Fibroblast of skin of left biceps (primary cell): ENCODE data around the gene IL17RC.

Experiments
- DNase-seq, 2 experiments: peaks; one replicate each; pipeline ENCODE4 v3.0.0-alpha.2; 2013; ENCODE audit warnings: low read depth in 2 of 2

The IL17RC gene

GRCh38 chr3:9946112-9947024 lies 29.5 kb downstream of the IL17RC start:
- DNase-seq: peak; percentile 64 to 73

GRCh38 chr3:9947025-9947995 lies 30.4 kb downstream of the IL17RC start:
- no peak for DNase-seq

GRCh38 chr3:9948586-9948985 lies 31.7 kb downstream of the IL17RC start:
- no peak for DNase-seq

GRCh38 chr3:9949115-9949514 lies 32.2 kb downstream of the IL17RC start:
- DNase-seq: no peak

- DNase-seq: no peak
These were observed 32.7 kb downstream of the IL17RC start for GRCh38 chr3:9949626-9950025.

DNA sequence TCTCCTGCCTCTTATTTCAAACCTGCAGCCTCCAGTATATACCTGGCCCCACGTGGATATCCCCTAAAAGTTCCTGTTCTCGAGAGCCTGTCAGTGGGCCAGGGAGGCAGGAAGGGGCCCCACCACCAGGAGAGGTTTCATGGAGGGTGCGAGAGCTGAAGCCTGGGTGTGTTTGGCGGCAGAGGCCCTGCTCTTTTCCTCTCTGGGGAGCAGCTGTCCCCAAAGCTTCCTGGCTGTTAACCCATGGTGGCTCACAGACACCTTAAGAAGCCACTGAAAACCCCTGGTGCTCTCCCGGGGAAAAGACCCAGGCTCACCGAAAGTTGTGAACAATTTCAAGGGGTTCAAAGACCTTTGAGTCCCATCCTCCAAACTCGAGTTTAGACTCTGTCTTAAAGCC lies 34.2 kb downstream of the IL17RC start:
- DNase-seq: no peak

GRCh38 chr3:9951598-9951961 lies 34.7 kb downstream of the IL17RC start:
- no peak for DNase-seq

- no peak for DNase-seq
These were observed 35.3 kb downstream of the IL17RC start, which contains the start of gene PRRT3 for GRCh38 chr3:9951962-9952805. Gene PRRT3, minus strand, starts transcription at chr3:9952408. Its CDS starts 2,293 bp downstream, at chr3:9950115.

- no peak for DNase-seq
These were observed 38.2 kb downstream of the IL17RC start for GRCh38 chr3:9955067-9955502.

DNA sequence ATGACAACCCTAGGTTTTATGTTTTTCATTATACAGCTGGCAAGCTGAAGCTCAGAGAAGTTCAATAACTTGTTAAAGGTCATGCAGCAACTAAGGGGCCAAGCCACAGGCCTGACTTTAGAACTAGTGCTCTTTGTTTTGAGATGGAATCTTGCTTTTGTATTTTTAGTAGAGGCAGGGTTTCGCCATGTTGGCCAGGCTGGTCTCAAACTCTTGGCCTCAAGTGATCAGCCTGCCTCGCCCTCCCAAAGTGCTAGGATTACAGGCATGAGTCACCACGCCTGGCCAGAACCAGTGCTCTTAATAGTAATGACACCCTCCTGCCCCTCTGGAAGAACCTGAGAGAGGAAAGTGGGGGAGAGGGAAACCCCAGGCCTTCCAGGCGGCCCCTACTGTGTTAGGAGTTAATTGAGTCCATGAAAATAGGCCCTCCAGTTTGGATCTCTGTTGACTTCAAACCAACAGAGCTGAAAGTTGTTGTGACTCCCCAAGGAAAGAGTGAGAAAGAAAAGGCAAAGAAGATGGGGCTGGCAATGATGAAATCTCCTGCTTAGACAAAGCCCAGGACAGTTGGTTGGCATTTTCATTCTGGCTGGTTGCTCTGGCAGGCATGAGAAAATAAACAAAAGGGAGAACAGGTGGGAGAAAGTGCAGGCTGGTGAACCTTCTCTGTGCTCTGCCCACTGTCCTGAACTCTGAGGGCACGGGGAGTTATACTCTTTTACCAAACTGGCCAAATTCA lies 38.9 kb downstream of the IL17RC start:
- no peak for DNase-seq

- DNase-seq: no peak
These were observed 40.3 kb downstream of the IL17RC start for GRCh38 chr3:9957214-9957613.

- DNase-seq: no peak
These were observed 48.4 kb downstream of the IL17RC start for GRCh38 chr3:9965200-9965875.

DNA sequence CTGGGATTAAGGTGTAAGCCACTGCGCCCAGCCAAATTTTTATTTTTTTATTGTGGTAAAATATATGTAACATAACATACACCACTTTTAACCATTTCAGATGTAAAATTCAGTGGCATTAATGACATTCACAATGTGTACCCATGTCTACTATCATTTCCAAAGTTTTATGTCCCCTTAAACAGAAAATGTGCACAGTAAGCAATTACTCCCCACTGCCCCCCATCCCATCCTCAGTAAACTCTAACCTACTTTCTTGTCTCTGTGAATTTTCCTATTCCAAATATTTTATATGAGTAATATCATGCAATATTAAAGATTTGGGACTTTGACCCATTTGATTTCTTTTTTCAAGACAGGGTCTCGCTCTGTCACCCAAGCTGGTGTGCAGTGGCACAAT lies 49.9 kb downstream of the IL17RC start:
- DNase-seq: no peak

DNA sequence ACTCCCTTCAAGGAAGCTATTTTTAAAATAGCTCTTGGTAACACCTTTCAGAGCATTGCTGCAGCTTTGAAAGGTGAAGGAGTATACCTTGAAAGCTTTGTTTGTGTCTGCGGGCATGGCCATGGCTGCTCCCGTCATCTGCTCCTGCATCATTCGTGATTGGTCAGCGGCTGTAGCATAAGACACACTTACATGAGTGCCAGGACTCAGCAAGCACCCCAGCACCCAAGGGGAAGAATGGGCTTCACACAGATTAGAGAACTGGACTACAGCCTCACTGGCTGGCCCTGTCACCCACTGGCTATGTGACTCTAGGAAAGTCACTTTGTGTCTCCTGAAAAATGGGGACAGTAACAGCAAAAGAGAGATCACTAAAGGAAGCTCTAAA lies 52.7 kb downstream of the IL17RC start:
- no peak for DNase-seq

GRCh38 chr3:9970020-9970652 lies 53.2 kb downstream of the IL17RC start:
- DNase-seq: no peak

DNA sequence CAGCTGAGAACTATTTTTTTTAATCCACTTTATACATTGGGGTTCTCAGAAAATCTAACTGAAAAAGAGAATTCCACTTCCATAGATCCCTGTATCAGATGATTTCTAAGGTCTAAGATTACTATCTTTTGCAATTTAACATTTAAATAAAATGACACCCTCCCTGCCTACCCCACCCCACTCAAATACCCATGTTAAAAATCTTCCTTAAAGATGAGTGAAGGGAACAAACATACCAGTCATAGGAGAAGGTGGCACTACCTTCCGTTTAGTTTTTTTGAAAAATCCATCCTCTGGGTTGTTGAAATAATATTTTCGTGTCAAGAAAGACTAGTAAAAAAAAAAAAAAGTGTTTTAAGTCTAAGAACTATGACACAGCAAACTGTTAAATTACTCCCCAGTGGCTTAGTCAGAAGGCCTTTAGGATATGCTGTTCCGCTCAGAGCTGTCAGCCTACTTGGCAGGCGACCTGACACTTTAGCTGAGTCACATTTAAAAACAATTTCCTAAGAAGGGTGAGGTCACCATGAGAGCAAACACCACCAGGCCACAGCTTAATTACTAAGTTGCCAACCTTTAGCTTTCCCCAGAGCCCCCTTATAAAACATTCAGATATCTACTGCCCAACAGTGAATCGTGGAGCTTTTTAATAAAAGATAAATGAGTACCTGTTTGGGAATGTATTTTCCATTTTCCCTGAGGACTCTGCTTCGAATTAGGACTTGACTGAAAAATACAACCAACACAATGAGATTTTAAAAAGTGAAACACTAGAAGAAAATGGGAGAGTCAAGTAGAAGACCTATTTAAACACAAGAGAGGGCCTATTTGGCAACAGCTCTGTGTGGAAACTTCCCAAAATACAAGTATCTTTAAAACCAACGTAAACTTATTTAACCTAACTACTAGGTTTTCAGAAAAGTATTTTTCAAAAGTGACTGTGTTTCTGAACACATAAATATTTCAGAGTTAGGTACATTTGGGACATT lies 60.1 kb downstream of the IL17RC start:
- peak; percentile 81 to 87 for DNase-seq

- DNase-seq: no peak
These were observed 61.9 kb downstream of the IL17RC start for GRCh38 chr3:9978710-9979305.

DNA sequence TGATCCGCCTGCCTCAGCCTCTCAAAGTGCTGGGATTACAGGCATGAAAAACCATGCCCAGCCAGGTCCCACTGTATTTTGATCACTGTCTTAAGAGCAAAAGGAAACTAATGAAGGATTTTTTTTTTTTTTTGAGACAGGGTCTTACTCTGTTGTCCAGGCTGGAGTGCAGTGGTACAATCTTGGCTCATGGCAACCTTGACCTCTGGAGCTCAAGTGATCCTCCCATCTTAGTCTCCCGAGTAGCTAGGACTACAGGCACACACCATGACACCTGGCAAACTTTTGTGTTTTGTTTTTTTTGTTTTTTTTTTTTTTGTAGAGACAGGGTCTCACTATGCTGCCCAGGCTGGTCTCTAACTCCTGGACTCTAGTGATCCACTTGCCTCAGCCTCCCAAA lies 63.4 kb downstream of the IL17RC start:
- DNase-seq: no peak
